Measurements from ENCODE around the gene FAM81B. TPM values are rescaled to one million over a fixed set of nuclear protein-coding genes. Genes with fewer than 3 reads are reported as not detected.

FAM81B gene
- polyA plus RNA-seq, 1 of the 3 experiments (the other 2 are of a cell fraction): 0.21 TPM

DNA sequence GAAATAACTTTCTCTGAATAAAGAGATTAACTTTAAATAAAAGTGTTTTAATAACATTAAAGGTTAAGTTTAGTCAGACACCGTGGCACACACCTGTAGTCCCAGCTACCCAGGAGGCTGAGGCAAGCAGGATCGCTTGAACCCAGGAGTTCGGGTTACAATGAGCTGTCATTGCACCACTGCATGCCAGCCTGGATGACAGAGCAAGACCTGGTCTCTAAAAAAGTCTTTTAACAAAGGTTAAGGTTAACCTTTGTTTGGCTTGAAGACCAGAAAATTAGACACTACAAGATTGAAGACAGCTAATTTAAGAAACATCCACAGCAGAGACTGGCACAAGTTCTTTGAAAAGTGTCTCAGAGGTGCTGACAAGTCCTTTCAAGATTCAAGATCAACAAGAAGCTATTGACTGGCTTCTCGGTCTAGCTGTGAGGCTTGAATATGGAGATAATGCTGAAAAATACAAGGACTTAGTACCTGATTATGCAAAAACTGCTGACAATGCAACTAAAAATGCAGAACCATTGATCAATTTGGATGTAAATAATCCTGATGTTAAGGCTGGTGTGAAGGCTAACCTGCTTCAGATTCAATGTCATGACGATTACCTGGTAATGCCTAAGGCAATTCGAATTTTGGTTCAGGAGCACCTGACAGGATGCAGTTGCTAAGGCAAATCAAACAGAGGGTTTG is 48.8 kb downstream of the FAM81B start:
- CTCF ChIA-PET: interaction anchor here (1.5 kb wide), 1 partner anchor 16 kb away, joined by 4 read pairs; no protein-coding TSS in a partner anchor

GRCh38 chr5:95440825-95441224 is 49.7 kb downstream of the FAM81B start:
- H3K9ac ChIP-seq: no peak overlapping the region
- H3K79me2 ChIP-seq (ENCODE audit: insufficient read depth): no peaks in the 10 kb centered on the region
- H3K36me3 ChIP-seq (replicated peaks in 1 of 2; ENCODE audit: control insufficient read depth in 1 of 2, insufficient read depth in 2 of 2, low read length in 1 of 2): no peaks in the 10 kb centered on the region
- no peak overlapping the region for H3K4me3 ChIP-seq (ENCODE audit: low read depth in 2 of 2, low read length in 1 of 2)
- no peaks in the 10 kb centered on the region for H3K9me3 ChIP-seq
- ChIA-PET POLR2A (no interaction called here), CTCF (interaction anchor here (1.5 kb wide), 1 partner anchor 15 kb away, joined by 4 read pairs; no protein-coding TSS in a partner anchor)
- no peak for DNase-seq
- H2AFZ ChIP-seq (ENCODE audit: low read depth): no peak overlapping the region
- H3K9me2 ChIP-seq: no peaks in the 10 kb centered on the region
- H4K20me1 ChIP-seq (ENCODE audit: insufficient read depth): no peaks in the 10 kb centered on the region
- WGBS (ENCODE audit: low lambda C conversion rate): 69% methylated on average over 10 of the region's 10 CpGs
- no peak overlapping the region for H3K27ac ChIP-seq (ENCODE audit: low read depth in 2 of 2, low read length in 1 of 2)
- H3K4me1 ChIP-seq (ENCODE audit: control insufficient read depth in 1 of 2, insufficient read depth in 2 of 2, low read depth in 1 of 2, low read length in 1 of 2): no peaks in the 10 kb centered on the region
- H3K27me3 ChIP-seq (ENCODE audit: insufficient read depth): no peaks in the 10 kb centered on the region
- H3K4me2 ChIP-seq: no peak overlapping the region
- no peaks in the 10 kb centered on the region for H3F3A ChIP-seq (replicated peaks; ENCODE audit: insufficient read depth)
- TF ChIP-seq, protein P1, sequence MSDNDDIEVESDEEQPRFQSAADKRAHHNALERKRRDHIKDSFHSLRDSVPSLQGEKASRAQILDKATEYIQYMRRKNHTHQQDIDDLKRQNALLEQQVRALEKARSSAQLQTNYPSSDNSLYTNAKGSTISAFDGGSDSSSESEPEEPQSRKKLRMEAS (IDR thresholded peaks at IDR 0.05; ENCODE audit: low read depth): no peak
- TF ChIP-seq USF2 (IDR thresholded peaks at IDR 0.05; ENCODE audit: borderline replicate concordance, low read depth, low read length): no peak
- no peak for TF ChIP-seq GABPA (IDR thresholded peaks at IDR 0.05; ENCODE audit: low read depth)
- no peak for TF ChIP-seq USF1 (IDR thresholded peaks at IDR 0.05; ENCODE audit: borderline replicate concordance, low read depth)
- TF ChIP-seq SMC3 (IDR thresholded peaks at IDR 0.05; ENCODE audit: low read depth, low read length): no peak
- TF ChIP-seq FOXJ3 (CRISPR knock-in tag; IDR thresholded peaks at IDR 0.05): no peak
- no peak for TF ChIP-seq GATA2 (CRISPR knock-in tag; IDR thresholded peaks at IDR 0.05)
- no peak for TF ChIP-seq TEAD4 (IDR thresholded peaks at IDR 0.05; ENCODE audit: borderline replicate concordance, insufficient read depth)

More for the DNA sequence above, 48.8 kb downstream of the FAM81B start:
- DNase-seq: no peak
- Histone ChIP-seq H4K20me1 (ENCODE audit: insufficient read depth) (no peaks in the 10 kb centered on the region), H3K27ac (ENCODE audit: low read depth in 2 of 2, low read length in 1 of 2) (no peak overlapping the region), H3K79me2 (ENCODE audit: insufficient read depth) (no peaks in the 10 kb centered on the region), H3K36me3 (replicated peaks in 1 of 2; ENCODE audit: control insufficient read depth in 1 of 2, insufficient read depth in 2 of 2, low read length in 1 of 2) (no peaks in the 10 kb centered on the region), H3F3A (replicated peaks; ENCODE audit: insufficient read depth) (no peaks in the 10 kb centered on the region), H3K4me1 (ENCODE audit: control insufficient read depth in 1 of 2, insufficient read depth in 2 of 2, low read depth in 1 of 2, low read length in 1 of 2) (no peaks in the 10 kb centered on the region), H3K9me2 (no peaks in the 10 kb centered on the region), H3K9ac (no peak overlapping the region), H3K9me3 (no peaks in the 10 kb centered on the region), H3K4me2 (no peak overlapping the region), H2AFZ (ENCODE audit: low read depth) (no peak overlapping the region), H3K27me3 (ENCODE audit: insufficient read depth) (no peaks in the 10 kb centered on the region), H3K4me3 (ENCODE audit: low read depth in 2 of 2, low read length in 1 of 2) (no peak overlapping the region)
- TF ChIP-seq EP300 (IDR thresholded peaks at IDR 0.05; ENCODE audit: borderline replicate concordance in 1 of 2, low read depth in 1 of 2, low read length in 1 of 2) (no peak), RFX5 (IDR thresholded peaks at IDR 0.05; ENCODE audit: low read length) (no peak), MXI1 (IDR thresholded peaks at IDR 0.05; ENCODE audit: low read depth, low read length) (no peak), FOSL2 (IDR thresholded peaks at IDR 0.05; ENCODE audit: borderline replicate concordance, low read depth) (no peak), YY1 (IDR thresholded peaks at IDR 0.05; ENCODE audit: low read depth) (no peak), TEAD4 (IDR thresholded peaks at IDR 0.05; ENCODE audit: borderline replicate concordance, insufficient read depth) (no peak), FOXM1 (IDR thresholded peaks at IDR 0.05; ENCODE audit: low read depth) (no peak), USF2 (IDR thresholded peaks at IDR 0.05; ENCODE audit: borderline replicate concordance, low read depth, low read length) (no peak)
- WGBS (ENCODE audit: low lambda C conversion rate): 43% methylated on average over 6 of the region's 6 CpGs
- POLR2A ChIA-PET: no interaction called here

Data from SK-N-SH (cell line).